ENCODE measurements around the gene BPTF.
"Not testable (repeated sequence)": the region's sequence is repeated elsewhere in the genome, so short reads cannot be mapped to it uniquely, and the experiment has no call there.

BPTF gene

DNA sequence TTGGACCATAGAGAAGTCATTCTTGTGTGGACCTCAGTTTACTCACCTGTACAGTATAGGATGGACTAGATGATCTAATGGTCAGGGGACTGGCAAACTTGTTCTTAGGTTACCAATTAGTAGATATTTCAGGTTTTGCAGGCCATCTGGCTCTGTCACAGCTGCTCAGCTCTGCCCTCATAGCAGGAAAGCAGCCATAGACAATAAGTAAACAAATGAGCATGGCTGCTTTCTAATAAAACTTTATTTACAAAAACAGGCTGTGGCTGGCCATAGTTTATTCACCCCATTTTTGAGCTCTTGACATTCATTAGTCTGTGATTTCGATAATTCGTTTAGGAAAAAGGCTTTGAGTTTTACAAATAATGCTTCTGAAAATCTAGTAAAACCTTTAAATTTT, 12.7 kb downstream of the BPTF start:
- DNase-seq (ENCODE audit: low read depth) = no peak
- TF ChIP-seq, protein P1, sequence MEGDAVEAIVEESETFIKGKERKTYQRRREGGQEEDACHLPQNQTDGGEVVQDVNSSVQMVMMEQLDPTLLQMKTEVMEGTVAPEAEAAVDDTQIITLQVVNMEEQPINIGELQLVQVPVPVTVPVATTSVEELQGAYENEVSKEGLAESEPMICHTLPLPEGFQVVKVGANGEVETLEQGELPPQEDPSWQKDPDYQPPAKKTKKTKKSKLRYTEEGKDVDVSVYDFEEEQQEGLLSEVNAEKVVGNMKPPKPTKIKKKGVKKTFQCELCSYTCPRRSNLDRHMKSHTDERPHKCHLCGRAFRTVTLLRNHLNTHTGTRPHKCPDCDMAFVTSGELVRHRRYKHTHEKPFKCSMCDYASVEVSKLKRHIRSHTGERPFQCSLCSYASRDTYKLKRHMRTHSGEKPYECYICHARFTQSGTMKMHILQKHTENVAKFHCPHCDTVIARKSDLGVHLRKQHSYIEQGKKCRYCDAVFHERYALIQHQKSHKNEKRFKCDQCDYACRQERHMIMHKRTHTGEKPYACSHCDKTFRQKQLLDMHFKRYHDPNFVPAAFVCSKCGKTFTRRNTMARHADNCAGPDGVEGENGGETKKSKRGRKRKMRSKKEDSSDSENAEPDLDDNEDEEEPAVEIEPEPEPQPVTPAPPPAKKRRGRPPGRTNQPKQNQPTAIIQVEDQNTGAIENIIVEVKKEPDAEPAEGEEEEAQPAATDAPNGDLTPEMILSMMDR (conservative IDR thresholded peaks at IDR 0.05; ENCODE audit: low read depth, low read length) = no peak
- H3K4me3 ChIP-seq (ENCODE audit: low read length) = no peak overlapping the region

GRCh38 chr17:67838538-67838937, 13.2 kb downstream of the BPTF start:
- no peak for DNase-seq (ENCODE audit: low read depth)
- no peak overlapping the region for H3K4me3 ChIP-seq (ENCODE audit: low read length)
- TF ChIP-seq, protein P1 (conservative IDR thresholded peaks at IDR 0.05; ENCODE audit: low read depth, low read length) = no peak

GRCh38 chr17:67841992-67842391, 16.7 kb downstream of the BPTF start:
- H3K4me3 ChIP-seq (ENCODE audit: low read length) = no peak overlapping the region
- DNase-seq (ENCODE audit: low read depth) = no peak
- TF ChIP-seq, protein P1 (conservative IDR thresholded peaks at IDR 0.05; ENCODE audit: low read depth, low read length) = no peak

DNA sequence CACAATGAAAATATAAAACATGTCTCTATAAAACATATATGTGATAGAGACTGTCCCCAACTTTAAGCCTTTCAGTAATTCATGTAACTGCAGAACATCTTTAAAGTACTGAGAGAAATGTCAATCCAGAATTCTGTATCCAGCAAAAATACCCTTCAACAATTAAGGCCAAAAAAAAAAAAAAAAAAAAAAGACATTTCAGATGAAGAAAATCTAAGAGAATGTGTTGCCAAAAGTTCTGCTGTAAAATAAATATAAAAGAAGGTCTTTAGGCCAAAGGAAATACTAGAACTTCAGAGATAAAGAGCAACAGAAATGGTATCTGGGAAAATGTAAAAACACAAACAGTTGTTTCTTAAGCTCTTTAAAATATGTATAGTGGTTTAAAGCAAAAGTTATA, 17.3 kb downstream of the BPTF start:
- TF ChIP-seq, protein P1 (conservative IDR thresholded peaks at IDR 0.05; ENCODE audit: low read depth, low read length) = no peak
- no peak for DNase-seq (ENCODE audit: low read depth)
- H3K4me3 ChIP-seq (ENCODE audit: low read length) = no peak overlapping the region

DNA sequence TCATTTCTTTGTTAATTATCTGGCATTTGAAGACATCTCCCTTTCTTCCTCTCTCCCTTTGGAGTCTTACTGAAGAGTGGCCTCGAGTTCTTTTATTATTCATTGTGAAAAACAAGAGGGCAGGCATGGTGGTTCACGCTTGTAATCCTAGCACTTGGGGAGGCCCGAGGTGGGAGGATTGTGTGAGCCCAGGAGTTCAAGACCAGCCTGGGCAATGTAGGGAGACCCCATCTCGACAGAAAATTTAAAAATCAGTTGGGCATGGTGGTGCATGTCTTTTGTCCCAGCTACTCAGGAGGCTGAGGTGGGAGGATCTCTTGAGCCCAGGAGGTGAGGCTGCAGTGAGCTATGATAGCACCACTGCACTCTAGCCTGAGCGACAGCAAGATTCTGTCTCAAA, 20.1 kb downstream of the BPTF start:
- TF ChIP-seq, protein P1 (conservative IDR thresholded peaks at IDR 0.05; ENCODE audit: low read depth, low read length) = no peak
- no peak for DNase-seq (ENCODE audit: low read depth)

GRCh38 chr17:67848189-67848588, 22.9 kb downstream of the BPTF start:
- DNase-seq (ENCODE audit: low read depth); H3K4me3 ChIP-seq (ENCODE audit: low read length): not testable (repeated sequence)

More for the DNA sequence above, 20.1 kb downstream of the BPTF start:
- H3K4me3 ChIP-seq (ENCODE audit: low read length) = no peak overlapping the region

- not testable (repeated sequence) for DNase-seq (ENCODE audit: low read depth); H3K4me3 ChIP-seq (ENCODE audit: low read length)
These were observed 23.5 kb downstream of the BPTF start for GRCh38 chr17:67848846-67849245.

DNA sequence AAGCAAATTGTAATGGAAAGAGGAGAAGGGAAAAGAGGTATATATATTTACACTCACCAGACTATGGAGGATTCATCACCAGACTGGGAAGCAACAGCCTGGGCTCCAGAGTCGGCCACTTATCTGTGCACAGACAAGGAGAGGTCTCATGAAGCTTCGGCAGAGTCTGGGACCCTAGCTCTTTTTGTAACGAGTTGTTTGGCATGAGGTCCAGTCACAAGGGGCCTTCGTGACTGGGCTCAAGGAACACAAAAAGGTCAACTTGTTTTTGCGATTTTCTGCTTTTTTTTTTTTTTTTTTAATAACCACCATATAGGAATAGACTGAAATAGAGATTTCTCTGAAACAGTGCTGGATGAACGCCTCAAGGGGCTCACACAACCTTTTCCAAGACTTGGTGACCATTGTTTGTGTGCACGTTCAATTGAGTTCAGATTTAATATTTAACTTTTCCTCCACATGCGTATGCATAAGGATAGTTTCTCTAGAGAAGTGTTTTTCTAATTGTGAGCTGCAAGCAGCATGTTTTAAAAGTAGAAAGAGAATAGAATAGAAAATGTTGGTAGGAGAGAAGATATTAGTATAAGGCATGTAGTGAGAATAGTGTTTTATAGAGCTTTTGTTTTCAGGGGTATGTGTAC, 25.8 kb downstream of the BPTF start:
- H3K4me3 ChIP-seq (ENCODE audit: low read length) = no peak overlapping the region
- no peak for DNase-seq (ENCODE audit: low read depth)
- TF ChIP-seq, protein P1 (conservative IDR thresholded peaks at IDR 0.05; ENCODE audit: low read depth, low read length) = no peak
